Keratinocyte (primary cell): ENCODE results near the gene ADAM15. TPM values are rescaled to one million over a fixed set of nuclear protein-coding genes. Genes with fewer than 3 reads are reported as not detected.

Source experiments
- DNase-seq: peaks from one replicate; pipeline ENCODE4 v3.0.0-alpha.2; 2011; ENCODE audit warnings: low read depth, missing footprints, low spot score
- FAIRE-seq: peaks from 2 replicates; lab custom pipeline; 2011; peaks lifted over from hg19 to GRCh38; lab: Jason Lieb, UNC
- H2AFZ ChIP-seq: 2 replicates; pipeline ENCODE4 v1.6.0; 2012; ENCODE audit warnings: low read length, control low read depth, inconsistent platforms; ENCODE audit not compliant: control insufficient read depth
- H3K27ac ChIP-seq: 2 replicates; pipeline ENCODE4 v1.5.1; 2011; ENCODE audit warnings: low read length; ENCODE audit not compliant: control insufficient read depth, insufficient read depth
- H3K27me3 ChIP-seq: 3 replicates; pipeline ENCODE4 v1.6.0; 2011; ENCODE audit warnings: low read length; ENCODE audit not compliant: control insufficient read depth, insufficient read depth; ENCODE audit errors: extremely low read depth
- H3K36me3 ChIP-seq, 2 experiments: 2 replicates in 1 of 2; 3 replicates in 1 of 2; pipeline ENCODE4 v1.5.1; 2011; ENCODE audit warnings: low read length in 2 of 2, mild to moderate bottlenecking in 1 of 2; ENCODE audit not compliant: control insufficient read depth in 2 of 2, insufficient read depth in 2 of 2; ENCODE audit errors: extremely low read depth in 1 of 2
- H3K4me1 ChIP-seq: 3 replicates; pipeline ENCODE4 v1.5.1; 2011; ENCODE audit warnings: low read length; ENCODE audit not compliant: control insufficient read depth, insufficient read depth; ENCODE audit errors: extremely low read depth
- H3K4me2 ChIP-seq: 3 replicates; pipeline ENCODE4 v1.6.0; 2011; ENCODE audit warnings: low read depth, low read length; ENCODE audit not compliant: control insufficient read depth, insufficient read depth; ENCODE audit errors: extremely low read depth
- H3K4me3 ChIP-seq, 3 experiments: fragments of 200-600 bp in 1 of 3; sonication (generic) in 1 of 3; 2 replicates in 2 of 3; 3 replicates in 1 of 3; pipeline ENCODE4 v1.5.1; 2011 to 2016; ENCODE audit warnings: low read length in 3 of 3, mild to moderate bottlenecking in 3 of 3, control low read depth in 2 of 3, inconsistent platforms in 1 of 3, low read depth in 1 of 3, mixed read lengths in 1 of 3, mixed run types in 1 of 3, moderate library complexity in 1 of 3; ENCODE audit not compliant: control insufficient read depth in 2 of 3, insufficient read depth in 2 of 3; ENCODE audit errors: extremely low read depth in 1 of 3
- H3K79me2 ChIP-seq: 2 replicates; pipeline ENCODE4 v1.6.0; 2012; ENCODE audit warnings: low read length; ENCODE audit not compliant: control insufficient read depth, insufficient read depth
- H3K9ac ChIP-seq: 3 replicates; pipeline ENCODE4 v1.6.0; 2011; ENCODE audit warnings: low read length; ENCODE audit not compliant: control insufficient read depth, insufficient read depth; ENCODE audit errors: extremely low read depth
- H3K9me1 ChIP-seq: 3 replicates; pipeline ENCODE4 v1.6.0; 2011; ENCODE audit warnings: low read length; ENCODE audit not compliant: control insufficient read depth, insufficient read depth; ENCODE audit errors: extremely low read depth
- H3K9me3 ChIP-seq: 2 replicates; pipeline ENCODE4 v1.5.1; 2012; ENCODE audit warnings: low read depth, low read length; ENCODE audit not compliant: control insufficient read depth
- H4K20me1 ChIP-seq: 3 replicates; pipeline ENCODE4 v1.6.0; 2011; ENCODE audit warnings: low read length; ENCODE audit not compliant: control insufficient read depth, insufficient read depth; ENCODE audit errors: extremely low read depth
- EZH2 ChIP-seq: IDR thresholded peaks from one replicate; pipeline ENCODE4 v1.6.1; 2012; ENCODE audit warnings: inconsistent platforms, mild to moderate bottlenecking, low read length, moderate library complexity
- dilution Hi-C: fragments of 300-500 bp; cut with MboI; formaldehyde crosslinking; loops from one replicate; pipeline ENCODE4 v1.7.0; 2020; ENCODE audit warnings: low sequenced_read_pairs; ENCODE audit not compliant: extremely low pct_ligation_motif_present
- polyA plus RNA-seq, 5 experiments: library from polyadenylated mRNA; depleted of rRNA in 3 of 5; stranded (reverse) in 3 of 5; stranded (forward) in 1 of 5; unstranded in 1 of 5; fragments of >200 nt; gene quantifications; 1 replicate in 1 of 5; 2 replicates in 3 of 5; 3 replicates in 1 of 5; pipeline versions ENCODE4 v1.2.1 to v1.2.3, GENCODE V29; 2011 to 2012; ENCODE audit warnings: missing spikeins in 2 of 5, low read depth in 1 of 5, low replicate concordance in 1 of 5
- TF ChIP-seq, protein P1 (sequence below), 3 experiments: IDR thresholded peaks in 1 of 3; conservative IDR thresholded peaks in 1 of 3; optimal IDR thresholded peaks in 1 of 3; 2 replicates in 2 of 3; 3 replicates in 1 of 3; pipeline versions ENCODE3 to v1.5.1; 2011; ENCODE audit warnings: low read length in 3 of 3, mild to moderate bottlenecking in 3 of 3, moderate library complexity in 2 of 3, control low read depth in 1 of 3, inconsistent platforms in 1 of 3; ENCODE audit not compliant: insufficient read depth in 2 of 3; ENCODE audit errors: extremely low read depth in 1 of 3

Gene ADAM15
- polyA plus RNA-seq, 1 donor (not counting 4 experiments of a cell fraction or from before 2014, with no cell fraction given), result 131 TPM

DNA sequence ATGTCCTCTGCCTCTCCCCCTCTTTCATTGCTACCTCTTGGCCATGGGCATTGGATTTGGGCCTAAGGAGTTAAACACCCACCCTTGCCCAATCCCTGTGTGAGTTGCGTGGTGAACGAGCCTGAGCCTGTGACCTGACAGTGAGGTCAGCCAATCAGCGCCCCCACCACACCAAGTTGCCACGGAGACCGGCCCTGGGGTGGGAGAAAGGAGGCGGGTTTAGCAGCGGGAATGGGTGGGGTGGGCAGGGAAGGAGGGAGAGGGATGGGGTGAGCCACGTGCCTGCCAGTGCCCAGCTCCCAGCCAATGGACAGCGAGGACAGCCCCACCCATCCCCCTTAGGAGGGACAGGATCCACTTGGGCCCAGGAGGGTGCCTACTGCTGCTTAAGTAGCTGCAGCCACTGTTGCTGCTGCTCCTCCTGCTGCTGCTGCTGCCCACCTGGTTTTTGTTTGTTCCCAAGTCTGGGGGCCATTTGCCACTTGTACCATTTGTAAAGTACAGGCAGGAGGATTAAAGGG, 39.0 kb upstream of the ADAM15 start:
- DNase-seq, result no peak
- H3K4me3 ChIP-seq, result no peak overlapping the region
- peaks cover 76% of the 10 kb centered on the region for H3K4me1 ChIP-seq

DNA sequence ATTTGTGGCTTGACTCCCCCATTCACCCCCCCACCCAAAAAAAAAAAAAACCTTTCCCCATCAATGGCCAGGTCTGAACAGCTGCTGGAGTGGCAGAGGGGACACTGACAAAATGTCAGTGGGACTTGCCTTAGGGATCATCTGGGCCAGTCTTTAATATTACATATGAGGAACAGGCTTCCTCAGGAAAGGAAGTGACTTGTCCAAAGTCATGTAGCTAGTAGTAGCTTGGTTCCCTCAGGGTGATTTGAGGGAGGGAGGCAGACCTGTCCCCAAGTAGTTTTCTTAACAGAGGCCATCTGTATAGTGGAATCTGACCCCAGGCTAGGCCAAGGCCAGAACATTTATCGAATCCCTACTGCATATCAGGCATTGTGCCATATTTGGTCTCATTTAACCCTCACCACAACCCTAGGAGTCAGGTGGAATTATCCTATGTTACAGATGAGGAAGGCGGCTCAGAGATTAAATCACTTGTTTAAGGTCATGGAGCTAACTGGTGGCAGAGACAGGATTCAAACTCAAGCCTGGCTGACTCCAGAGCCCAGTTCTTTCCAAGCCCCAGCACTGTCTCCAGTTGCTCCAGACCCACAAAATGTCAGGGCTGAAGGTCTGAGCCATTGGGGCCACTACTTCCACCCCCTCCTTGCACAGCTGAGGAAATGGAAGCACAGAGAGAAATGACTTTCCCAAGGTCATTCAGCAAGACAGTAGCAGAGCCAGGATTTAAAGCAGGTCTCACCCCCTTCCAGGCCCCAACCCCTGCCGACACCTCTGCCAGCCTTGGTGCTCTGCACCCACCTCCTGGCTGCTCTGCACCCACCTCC, 38.1 kb upstream of the ADAM15 start:
- Histone ChIP-seq H3K4me3 (no peak overlapping the region), H3K9ac (no peak overlapping the region), H3K36me3 (peaks cover 26 to 47% of the 10 kb centered on the region in 2 experiments), H3K27ac (no peak overlapping the region), H4K20me1 (peaks cover 6% of the 10 kb centered on the region), H2AFZ (no peak overlapping the region), H3K27me3 (no peaks in the 10 kb centered on the region), H3K4me2 (no peak overlapping the region), H3K4me1 (peaks cover 74% of the 10 kb centered on the region), H3K9me1 (no peaks in the 10 kb centered on the region), H3K79me2 (peaks cover 34% of the 10 kb centered on the region), H3K9me3 (no peaks in the 10 kb centered on the region)
- DNase-seq (no peak), FAIRE-seq (peak; percentile 46)
- dilution Hi-C loops, result no loop called here
- no peak for TF ChIP-seq EZH2
- TF ChIP-seq, protein P1, sequence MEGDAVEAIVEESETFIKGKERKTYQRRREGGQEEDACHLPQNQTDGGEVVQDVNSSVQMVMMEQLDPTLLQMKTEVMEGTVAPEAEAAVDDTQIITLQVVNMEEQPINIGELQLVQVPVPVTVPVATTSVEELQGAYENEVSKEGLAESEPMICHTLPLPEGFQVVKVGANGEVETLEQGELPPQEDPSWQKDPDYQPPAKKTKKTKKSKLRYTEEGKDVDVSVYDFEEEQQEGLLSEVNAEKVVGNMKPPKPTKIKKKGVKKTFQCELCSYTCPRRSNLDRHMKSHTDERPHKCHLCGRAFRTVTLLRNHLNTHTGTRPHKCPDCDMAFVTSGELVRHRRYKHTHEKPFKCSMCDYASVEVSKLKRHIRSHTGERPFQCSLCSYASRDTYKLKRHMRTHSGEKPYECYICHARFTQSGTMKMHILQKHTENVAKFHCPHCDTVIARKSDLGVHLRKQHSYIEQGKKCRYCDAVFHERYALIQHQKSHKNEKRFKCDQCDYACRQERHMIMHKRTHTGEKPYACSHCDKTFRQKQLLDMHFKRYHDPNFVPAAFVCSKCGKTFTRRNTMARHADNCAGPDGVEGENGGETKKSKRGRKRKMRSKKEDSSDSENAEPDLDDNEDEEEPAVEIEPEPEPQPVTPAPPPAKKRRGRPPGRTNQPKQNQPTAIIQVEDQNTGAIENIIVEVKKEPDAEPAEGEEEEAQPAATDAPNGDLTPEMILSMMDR (optimal IDR thresholded peaks at IDR 0.05 in 1 of 3, IDR thresholded peaks at IDR 0.05 in 1 of 3, conservative IDR thresholded peaks at IDR 0.05 in 1 of 3; ENCODE audit: extremely low read depth in 1 of 3, insufficient read depth in 2 of 3, low read length in 3 of 3), result no peak

More for the DNA sequence above, 39.0 kb upstream of the ADAM15 start:
- TF ChIP-seq, protein P1 (optimal IDR thresholded peaks at IDR 0.05 in 1 of 3, IDR thresholded peaks at IDR 0.05 in 1 of 3, conservative IDR thresholded peaks at IDR 0.05 in 1 of 3; ENCODE audit: extremely low read depth in 1 of 3, insufficient read depth in 2 of 3, low read length in 3 of 3), result no peak
- TF ChIP-seq EZH2, result no peak
- Histone ChIP-seq H3K4me2 (peak overlapping the region; percentile 27), H3K9me3 (no peaks in the 10 kb centered on the region), H4K20me1 (peaks cover 6% of the 10 kb centered on the region), H3K36me3 (peaks cover 26 to 53% of the 10 kb centered on the region in 2 experiments), H3K27me3 (no peaks in the 10 kb centered on the region), H3K9me1 (no peaks in the 10 kb centered on the region), H3K27ac (no peak overlapping the region), H3K9ac (no peak overlapping the region), H3K79me2 (peaks cover 43% of the 10 kb centered on the region), H2AFZ (no peak overlapping the region)
- dilution Hi-C loops, result no loop called here
- peak; percentile 62 for FAIRE-seq
